Measurements from ENCODE around the gene PAX8.

Gene PAX8

DNA sequence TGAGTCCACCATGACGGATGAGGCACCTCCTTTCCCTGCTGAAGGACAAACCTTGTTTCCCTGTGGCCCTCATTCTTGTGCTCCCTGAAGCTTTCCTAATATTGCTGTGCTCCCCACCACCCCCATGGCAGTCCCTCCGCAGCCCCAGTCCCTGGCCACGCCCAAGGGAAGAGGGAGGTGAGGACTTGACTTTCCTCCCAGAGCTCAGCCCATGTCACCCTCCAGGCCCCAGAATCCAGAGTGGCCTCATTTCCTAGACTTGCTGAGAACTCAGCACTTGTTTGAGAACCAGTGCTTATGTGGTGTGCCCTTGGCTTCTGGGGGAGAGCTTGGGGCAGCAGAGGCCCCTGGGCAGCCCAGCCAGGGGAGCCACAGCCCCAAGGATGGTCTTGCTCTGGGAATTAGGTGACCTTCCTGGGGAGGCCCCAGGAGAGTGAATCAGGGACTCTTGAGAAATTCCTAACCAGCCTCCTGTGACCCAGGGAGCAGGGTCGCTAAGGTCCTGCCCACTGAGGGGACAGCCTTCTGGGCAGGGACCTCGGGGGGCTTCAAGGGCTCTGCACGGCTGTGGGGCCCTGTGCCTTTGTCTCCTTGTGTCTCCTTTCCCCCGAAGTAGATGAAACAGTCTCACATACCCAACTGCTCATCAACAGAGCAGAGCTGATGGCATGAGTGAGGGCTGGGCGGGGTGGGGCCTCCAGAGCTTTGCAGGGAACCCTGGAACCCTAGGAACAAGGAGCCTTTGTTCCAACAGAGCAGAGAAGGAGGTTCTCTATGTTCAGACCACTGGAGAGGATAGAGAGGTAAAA, 77.0 kb downstream of the PAX8 start:
- no peak for DNase-seq

- DNase-seq, result no peak
Measured at GRCh38 chr2:113200736-113201490, 77.8 kb downstream of the PAX8 start.

DNA sequence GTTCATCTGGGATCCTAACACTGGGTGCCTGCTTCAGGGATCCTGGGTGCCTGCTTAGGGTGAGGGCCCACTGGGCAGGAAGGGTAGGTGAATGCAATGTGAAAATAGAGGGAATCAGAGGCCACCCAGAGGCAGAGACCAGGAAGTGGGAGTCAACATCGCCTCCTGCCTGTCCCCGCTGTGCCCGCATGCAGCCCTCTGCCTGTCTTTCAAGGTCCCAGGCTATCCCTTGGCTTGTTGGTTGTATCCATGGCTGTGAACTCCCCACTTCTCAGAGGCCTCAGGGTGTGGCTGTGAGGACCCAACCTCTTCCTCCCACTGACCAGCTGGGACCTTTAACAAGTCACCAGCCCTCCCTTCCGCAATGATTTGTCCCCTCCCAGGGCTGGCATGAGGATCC, 78.5 kb downstream of the PAX8 start:
- DNase-seq, result no peak

DNA sequence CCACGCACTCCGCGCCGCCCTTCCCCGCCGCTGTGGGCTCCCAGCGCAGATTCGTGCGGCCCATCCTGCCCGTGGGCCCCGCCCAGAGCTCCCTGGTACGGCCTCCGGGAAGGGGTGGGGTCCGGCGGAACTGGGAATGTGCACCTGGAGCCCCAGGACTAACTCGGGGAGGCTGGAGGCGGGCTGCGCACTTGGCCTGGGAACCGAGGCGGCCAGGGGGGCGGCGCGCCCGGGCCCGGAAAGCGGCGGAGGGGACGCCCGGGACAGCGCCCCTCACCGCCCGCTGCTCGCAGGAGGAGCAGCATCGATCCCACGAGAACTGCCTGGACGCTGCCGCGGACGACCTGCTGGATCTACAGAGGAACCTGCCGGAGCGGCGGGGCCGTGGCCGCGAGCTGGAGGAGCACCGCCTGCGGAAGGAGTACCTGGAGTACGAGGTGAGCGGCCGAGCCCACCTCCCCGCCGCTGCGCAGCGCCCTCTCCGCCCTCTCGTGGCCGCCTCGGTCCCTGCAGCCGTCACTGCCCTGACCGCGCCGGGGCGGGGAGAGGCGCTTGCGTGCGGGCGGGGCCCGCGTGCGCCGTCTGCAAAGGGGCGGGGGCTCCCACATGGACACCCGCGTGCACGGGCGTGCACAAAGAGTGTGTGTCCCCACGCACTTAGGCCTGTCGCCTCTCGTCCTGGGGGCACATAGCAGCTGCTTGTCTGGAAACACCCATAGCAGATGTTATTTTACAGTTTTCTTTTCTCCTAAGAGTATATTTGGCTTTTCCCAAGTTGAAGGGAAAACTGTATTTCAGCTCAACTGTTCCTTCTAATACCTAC, 79.7 kb downstream of the PAX8 start:
- DNase-seq, result peak; percentile 41

DNA sequence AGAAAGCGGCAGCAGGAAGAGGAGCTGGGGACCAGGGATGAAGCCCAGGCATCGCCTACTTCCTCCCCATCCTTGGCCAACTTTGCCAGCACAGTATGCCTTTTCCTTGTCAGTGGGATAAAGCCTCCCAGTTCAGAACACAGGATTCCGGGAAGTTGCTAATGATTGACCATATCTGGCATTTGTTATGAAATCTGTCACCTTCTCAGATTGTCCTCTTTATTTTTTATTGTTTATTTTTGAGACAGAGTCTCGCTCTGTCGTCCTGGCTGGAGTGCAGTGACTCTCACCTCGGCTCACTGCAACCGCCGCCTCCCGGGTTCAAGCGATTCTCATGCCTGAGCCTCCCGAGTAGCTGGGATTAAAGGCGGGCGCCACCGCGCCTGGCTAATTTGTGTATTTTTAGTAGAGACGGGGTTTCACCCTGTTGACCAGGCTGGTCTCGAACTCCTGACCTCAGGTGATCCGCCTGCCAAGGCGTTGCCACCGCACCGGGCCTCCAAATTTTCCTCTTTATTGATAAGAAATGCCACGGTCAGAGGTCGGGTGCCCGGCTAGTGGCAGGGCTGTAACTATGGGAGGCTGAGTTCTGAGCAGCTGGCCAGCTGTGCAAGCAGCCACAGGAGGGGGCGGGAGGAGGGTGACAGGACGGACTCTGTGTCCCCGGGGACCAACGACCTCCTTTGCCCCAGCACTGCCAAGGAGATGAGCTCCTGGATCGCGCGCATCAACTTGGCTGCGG, 80.5 kb downstream of the PAX8 start:
- no peak for DNase-seq

DNA sequence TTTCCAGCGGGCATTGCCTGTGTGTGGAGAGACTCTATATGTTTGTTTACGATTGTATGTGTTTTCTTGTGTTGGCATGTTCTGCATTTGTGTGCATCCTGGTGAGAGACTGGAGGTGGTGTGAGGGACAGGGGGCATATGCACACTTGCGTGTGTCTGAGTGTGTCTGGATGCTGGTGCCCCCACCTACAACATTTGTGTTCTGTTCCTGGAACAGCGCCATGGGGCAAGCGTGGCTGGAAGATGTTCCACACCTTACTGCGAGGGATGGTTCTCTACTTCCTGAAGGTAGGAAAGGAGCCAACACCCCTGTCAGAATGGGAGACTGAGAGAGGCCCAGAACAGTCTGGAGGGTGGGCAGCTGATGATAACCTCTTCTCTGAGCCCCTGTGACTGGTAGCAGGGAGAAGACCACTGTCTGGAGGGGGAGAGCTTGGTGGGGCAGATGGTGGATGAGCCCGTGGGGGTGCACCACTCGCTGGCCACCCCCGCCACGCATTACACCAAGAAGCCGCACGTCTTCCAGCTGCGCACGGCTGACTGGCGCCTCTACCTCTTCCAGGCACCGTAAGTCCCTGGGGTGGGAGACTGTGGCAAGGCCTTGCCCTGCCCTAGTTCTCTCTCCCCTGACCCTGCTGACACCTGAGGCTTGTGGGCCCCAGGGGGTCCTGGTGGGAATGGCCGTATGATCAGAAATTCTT, 81.2 kb downstream of the PAX8 start:
- DNase-seq, result no peak

GRCh38 chr2:113196839-113197238, 81.9 kb downstream of the PAX8 start:
- no peak for DNase-seq

DNA sequence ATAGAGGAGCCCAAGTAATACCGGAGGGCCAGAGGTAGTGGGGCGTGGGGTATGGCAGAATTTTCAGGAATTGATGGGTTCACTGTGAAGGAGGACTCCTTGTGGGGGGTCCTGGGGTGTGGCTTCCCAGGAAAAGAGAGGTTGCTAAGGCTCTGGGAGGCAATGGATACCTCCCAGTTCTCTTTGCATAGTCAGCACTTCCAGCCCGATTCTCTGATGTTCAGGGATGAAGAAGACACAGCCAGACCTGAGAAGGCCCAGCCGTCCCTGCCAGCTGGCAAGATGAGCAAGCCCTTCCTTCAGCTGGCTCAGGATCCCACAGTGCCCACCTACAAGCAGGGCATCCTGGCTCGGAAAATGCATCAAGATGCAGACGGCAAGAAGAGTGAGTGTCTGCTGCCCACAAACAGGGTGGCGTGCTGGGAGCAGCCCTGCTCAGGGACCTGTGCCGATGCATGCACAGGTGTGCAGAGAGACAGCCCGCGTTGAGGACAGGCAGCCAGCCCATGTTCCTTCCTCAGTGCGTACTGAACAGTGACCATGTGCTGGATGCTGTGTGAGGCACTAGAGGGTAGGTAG, 82.7 kb downstream of the PAX8 start:
- no peak for DNase-seq

GRCh38 chr2:113192459-113193100, 86.1 kb downstream of the PAX8 start:
- no peak for DNase-seq

DNA sequence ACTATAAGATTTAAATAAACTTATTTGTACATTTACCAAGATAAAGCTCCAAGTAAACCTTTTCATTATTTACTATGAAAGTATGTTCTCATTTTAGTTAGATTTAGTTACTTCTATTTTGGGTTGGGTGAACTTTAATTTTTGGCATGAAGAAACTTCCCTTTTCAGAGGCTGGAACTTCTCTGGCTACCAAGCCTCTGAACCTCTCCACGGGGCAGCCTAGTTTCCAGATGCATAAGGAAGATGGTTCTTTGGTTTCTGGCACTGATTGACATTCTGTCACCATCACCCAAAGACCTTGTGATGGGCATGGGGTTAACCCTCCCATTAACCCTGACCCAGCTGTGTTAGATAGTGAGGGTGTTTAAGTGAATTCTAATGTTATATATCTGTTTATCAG, 87.8 kb downstream of the PAX8 start:
- DNase-seq, result no peak

DNA sequence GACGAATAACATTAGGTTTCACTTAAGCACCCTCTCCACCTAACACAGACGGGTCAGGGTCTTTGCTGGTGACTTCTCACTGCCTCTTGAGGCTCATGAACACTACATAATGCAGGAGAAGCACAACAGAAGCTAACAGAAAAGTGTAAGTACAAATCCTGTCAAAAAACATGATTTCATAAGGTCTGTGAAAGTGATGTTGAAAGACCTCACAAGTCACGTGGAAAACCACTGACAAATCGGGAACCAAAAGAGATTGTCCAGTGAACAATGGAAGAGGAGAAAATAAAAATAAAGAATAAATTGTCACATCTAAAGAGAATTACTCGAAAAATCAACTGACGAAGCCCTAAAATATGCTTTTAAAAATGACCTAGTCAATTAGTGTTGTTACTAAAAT, 91.0 kb downstream of the PAX8 start:
- no peak for DNase-seq

DNA sequence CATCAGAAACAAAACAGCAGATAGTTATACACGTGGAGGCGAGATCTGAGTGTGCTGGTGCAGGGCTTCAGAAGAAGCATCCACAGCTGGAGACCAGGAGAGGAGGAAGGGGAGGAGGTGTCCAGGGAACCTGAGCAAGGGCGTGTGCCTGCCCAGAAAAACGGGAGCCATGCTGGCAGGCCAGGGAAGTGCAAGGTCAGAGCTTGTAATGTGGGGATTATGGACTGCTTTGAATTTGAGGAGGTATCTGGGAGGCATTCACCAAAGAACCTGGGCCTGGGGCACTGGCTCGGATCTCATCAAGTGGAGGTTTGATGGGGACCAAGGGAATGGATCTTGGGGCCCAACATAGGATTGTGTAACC, 92.3 kb downstream of the PAX8 start:
- DNase-seq, result no peak

DNA sequence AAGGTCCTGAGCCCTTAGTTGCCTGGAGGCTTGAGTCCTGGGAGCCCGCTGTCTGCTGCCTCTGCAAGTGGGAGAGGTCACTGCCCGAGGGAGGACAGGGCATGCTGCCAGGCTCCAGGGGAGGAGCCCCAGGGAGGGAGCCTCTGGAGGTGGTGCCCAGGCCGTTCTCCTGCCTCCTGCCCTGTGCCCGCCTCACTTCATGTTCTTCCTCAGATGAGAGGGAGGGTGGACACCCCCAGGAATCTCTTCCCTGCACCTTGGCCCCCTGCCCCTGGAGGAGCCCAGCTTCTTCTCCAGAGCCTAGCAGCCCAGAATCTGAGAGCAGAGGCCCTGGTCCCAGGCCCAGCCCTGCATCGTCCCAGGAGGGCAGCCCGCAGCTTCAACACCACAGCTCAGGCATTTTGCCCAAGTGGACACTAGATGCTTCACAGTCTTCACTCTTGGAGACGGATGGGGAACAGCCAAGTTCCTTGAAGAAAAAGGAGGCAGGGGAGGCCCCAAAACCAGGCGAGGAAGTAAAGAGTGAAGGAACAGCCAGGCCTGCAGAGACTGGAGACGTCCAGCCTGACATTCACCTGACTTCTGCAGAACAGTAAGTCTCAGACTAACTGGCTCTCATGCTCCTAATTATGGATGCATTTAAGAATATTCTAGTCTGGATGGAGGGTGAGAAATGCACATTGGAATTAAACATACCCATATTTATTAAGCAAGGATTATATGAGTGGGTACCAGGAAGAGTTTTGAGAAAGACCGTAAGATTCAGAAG, 92.9 kb downstream of the PAX8 start:
- DNase-seq, result no peak

- DNase-seq, result no peak
Measured at GRCh38 chr2:113184531-113185230, 94.0 kb downstream of the PAX8 start.

- DNase-seq, result no peak
Measured at GRCh38 chr2:113183703-113184102, 95.0 kb downstream of the PAX8 start.

- no peak for DNase-seq
Measured at GRCh38 chr2:113183264-113183663, 95.5 kb downstream of the PAX8 start.

DNA sequence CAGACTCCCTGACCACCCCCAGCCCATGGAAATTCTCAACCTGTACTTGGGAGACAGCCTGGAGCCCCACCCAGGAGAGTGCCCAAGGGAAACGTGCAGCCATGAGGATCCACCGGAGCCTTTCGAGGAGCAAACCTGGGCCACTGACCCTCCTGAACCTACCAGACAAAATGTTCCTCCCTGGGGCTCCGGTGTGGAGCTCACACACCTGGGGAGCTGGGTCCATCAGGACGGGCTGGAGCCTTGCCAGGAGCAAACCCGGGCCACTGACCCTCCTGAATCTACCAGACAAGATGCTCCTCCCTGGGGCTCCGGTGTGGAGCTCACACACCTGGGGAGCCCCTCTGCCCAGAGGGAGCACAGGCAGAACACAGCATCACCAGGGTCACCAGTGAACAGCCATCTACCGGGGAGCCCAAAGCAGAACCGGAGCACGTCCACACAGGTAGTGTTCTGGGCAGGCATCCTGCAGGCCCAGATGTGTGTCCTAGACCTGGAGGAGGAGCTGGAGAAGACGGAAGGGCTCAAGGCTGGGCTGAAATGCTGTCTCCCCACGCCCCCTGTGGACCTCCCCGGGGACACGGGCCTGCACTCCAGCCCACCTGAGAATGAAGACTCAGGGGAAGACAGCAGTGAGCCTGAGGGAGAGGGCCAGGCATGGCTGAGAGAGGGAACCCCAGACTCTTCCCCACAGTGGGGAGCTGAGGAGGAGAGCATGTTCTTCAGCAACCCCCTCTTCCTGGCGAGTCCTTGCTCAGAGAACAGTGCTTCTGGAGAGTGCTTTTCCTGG, 96.1 kb downstream of the PAX8 start:
- no peak for DNase-seq

DNA sequence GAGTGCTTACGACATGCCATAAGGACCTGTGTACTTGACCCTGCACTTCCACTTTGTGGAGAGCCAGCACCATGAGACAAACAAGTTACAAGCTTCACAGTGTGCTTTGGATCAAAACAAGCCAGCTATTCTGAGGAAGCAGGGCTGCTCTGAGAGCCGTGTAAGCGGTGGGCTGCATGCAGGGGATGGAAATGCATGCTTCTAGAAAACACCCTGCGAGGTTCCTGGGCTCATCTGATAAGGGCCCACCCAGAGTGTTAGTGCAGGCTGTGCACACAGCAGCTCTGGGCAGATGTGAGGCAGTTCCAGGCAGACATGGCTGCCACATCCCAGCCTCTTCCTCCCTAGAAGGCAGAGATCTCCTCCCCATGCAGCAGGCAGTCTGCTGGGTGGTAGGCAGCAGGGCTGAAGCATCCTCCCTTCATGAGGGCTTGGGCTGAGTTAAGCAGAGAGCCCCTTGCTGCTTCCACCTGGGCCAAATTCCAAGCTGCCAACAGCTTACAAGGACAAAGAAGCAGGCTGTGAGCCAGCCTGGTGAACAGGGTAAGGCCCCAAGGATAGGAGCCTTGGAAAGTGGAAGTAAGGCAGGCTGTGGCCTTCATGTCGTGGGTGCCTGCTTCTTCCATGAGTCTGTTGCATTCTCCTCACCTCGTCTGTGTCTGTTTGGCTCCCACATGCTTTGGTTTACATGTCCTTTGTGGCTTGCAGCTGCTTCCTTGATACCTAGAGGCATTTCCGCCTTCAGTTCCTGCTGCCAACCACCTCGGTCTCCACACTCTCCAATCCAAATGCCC, 97.3 kb downstream of the PAX8 start:
- DNase-seq, result no peak

Measured in GOT3 (cell line).